Measurements from ENCODE around the gene PRKCZ.

Gene PRKCZ

GRCh38 chr1:2019571-2020309, 30.5 kb upstream of the PRKCZ start:
- H3K4me2 ChIP-seq (ENCODE audit: low read length) = no peak overlapping the region
- H3K27me3 ChIP-seq (ENCODE audit: low read depth, low read length) = no peaks in the 10 kb centered on the region; the same call in 1 of the 2 replicates
- H3K27ac ChIP-seq (ENCODE audit: low read length) = no peak overlapping the region
- H3K4me1 ChIP-seq (ENCODE audit: low read length) = no peaks in the 10 kb centered on the region
- H4K20me1 ChIP-seq (ENCODE audit: insufficient read depth, low read length) = no peaks in the 10 kb centered on the region
- no peak overlapping the region for H3K9ac ChIP-seq (ENCODE audit: low read length)
- no peaks in the 10 kb centered on the region for H3K36me3 ChIP-seq (replicated peaks; ENCODE audit: low read depth, low read length)
- H3K9me3 ChIP-seq (ENCODE audit: insufficient read depth, low read length) = no peaks in the 10 kb centered on the region
- H3K79me2 ChIP-seq (ENCODE audit: low read length) = no peaks in the 10 kb centered on the region
- no peak overlapping the region for H3K4me3 ChIP-seq (ENCODE audit: low read length)
- TF ChIP-seq EZH2phosphoT487 (IDR thresholded peaks at IDR 0.05; ENCODE audit: low read depth) (no peak), CTCF (IDR thresholded peaks at IDR 0.05; ENCODE audit: low read depth, low read length) (no peak)
- no peak overlapping the region for H2AFZ ChIP-seq (ENCODE audit: low read depth, low read length)

- TF ChIP-seq EZH2phosphoT487 (IDR thresholded peaks at IDR 0.05; ENCODE audit: low read depth) (no peak), CTCF (IDR thresholded peaks at IDR 0.05; ENCODE audit: low read depth, low read length) (no peak)
- Histone ChIP-seq H4K20me1 (ENCODE audit: insufficient read depth, low read length) (no peaks in the 10 kb centered on the region), H2AFZ (ENCODE audit: low read depth, low read length) (no peak overlapping the region), H3K4me1 (ENCODE audit: low read length) (no peaks in the 10 kb centered on the region), H3K9me3 (ENCODE audit: insufficient read depth, low read length) (no peaks in the 10 kb centered on the region), H3K36me3 (replicated peaks; ENCODE audit: low read depth, low read length) (no peaks in the 10 kb centered on the region), H3K79me2 (ENCODE audit: low read length) (no peaks in the 10 kb centered on the region), H3K4me3 (ENCODE audit: low read length) (no peak overlapping the region), H3K9ac (ENCODE audit: low read length) (no peak overlapping the region), H3K4me2 (ENCODE audit: low read length) (no peak overlapping the region), H3K27ac (ENCODE audit: low read length) (no peak overlapping the region), H3K27me3 (ENCODE audit: low read depth, low read length) (no peaks in the 10 kb centered on the region; the same call in 1 of the 2 replicates)
Observed at GRCh38 chr1:2020310-2020655, 29.9 kb upstream of the PRKCZ start.

GRCh38 chr1:2021550-2021949, 28.7 kb upstream of the PRKCZ start:
- Histone ChIP-seq H3K4me1 (ENCODE audit: low read length) (no peaks in the 10 kb centered on the region), H3K9me3 (ENCODE audit: insufficient read depth, low read length) (no peaks in the 10 kb centered on the region), H3K4me2 (ENCODE audit: low read length) (no peak overlapping the region)

More at GRCh38 chr1:2021550-2021949, 28.7 kb upstream of the PRKCZ start:
- H3K9ac ChIP-seq (ENCODE audit: low read length) = no peak overlapping the region
- no peaks in the 10 kb centered on the region; the same call in 1 of the 2 replicates for H3K27me3 ChIP-seq (ENCODE audit: low read depth, low read length)
- no peaks in the 10 kb centered on the region for H4K20me1 ChIP-seq (ENCODE audit: insufficient read depth, low read length)
- H3K27ac ChIP-seq (ENCODE audit: low read length) = no peak overlapping the region
- H3K4me3 ChIP-seq (ENCODE audit: low read length) = no peak overlapping the region
- no peaks in the 10 kb centered on the region for H3K36me3 ChIP-seq (replicated peaks; ENCODE audit: low read depth, low read length)
- no peaks in the 10 kb centered on the region for H3K79me2 ChIP-seq (ENCODE audit: low read length)
- TF ChIP-seq CTCF (IDR thresholded peaks at IDR 0.05; ENCODE audit: low read depth, low read length) (no peak), EZH2phosphoT487 (IDR thresholded peaks at IDR 0.05; ENCODE audit: low read depth) (no peak)
- H2AFZ ChIP-seq (ENCODE audit: low read depth, low read length) = no peak overlapping the region

Data from OCI-LY3 (cell line).